Astrocyte (in vitro differentiated cells and primary cell): ENCODE measurements around the gene SLC27A4.

Experiments
- EZH2 ChIP-seq: IDR thresholded peaks from 2 replicates; pipeline ENCODE4 v1.6.1; 2012; ENCODE audit warnings: mild to moderate bottlenecking, low read length, inconsistent platforms; ENCODE audit not compliant: insufficient read depth
- TF ChIP-seq, protein P1 (sequence below): IDR thresholded peaks from 2 replicates; pipeline ENCODE4 v1.5.1; 2011; ENCODE audit warnings: low read depth, mild to moderate bottlenecking, inconsistent platforms, low read length, moderate library complexity; ENCODE audit not compliant: insufficient read depth

DNA sequence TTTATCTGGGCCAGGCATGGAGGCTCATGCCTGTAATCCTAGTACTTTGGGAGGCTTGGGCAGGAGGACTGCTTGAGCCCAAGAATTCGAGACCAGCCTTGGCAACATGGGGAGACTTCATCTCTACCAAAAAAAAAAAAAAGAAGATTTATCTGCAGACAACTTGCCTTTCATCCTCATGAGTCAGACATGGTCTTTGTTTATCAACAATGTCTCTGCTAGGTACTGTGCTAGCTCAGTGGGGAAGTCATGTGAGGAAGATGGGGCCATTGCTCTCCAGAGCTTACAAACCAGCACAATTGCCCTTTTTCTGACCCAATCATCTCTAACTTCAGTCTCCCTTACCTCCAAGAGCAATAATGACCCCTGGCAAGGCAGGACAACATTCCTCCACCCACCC is 32.5 kb downstream of the SLC27A4 start:
- TF ChIP-seq, protein P1, sequence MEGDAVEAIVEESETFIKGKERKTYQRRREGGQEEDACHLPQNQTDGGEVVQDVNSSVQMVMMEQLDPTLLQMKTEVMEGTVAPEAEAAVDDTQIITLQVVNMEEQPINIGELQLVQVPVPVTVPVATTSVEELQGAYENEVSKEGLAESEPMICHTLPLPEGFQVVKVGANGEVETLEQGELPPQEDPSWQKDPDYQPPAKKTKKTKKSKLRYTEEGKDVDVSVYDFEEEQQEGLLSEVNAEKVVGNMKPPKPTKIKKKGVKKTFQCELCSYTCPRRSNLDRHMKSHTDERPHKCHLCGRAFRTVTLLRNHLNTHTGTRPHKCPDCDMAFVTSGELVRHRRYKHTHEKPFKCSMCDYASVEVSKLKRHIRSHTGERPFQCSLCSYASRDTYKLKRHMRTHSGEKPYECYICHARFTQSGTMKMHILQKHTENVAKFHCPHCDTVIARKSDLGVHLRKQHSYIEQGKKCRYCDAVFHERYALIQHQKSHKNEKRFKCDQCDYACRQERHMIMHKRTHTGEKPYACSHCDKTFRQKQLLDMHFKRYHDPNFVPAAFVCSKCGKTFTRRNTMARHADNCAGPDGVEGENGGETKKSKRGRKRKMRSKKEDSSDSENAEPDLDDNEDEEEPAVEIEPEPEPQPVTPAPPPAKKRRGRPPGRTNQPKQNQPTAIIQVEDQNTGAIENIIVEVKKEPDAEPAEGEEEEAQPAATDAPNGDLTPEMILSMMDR, result no peak
- TF ChIP-seq EZH2, result no peak
